ENCODE data around the gene LGR6. TPM values are rescaled to one million over a fixed set of nuclear protein-coding genes. Genes with fewer than 3 reads are reported as not detected.

LGR6 gene
- total and polyA plus RNA-seq, 2 donors (not counting 1 experiment from before 2014, with no cell fraction given), result 0.28 TPM; not detected in 1

GRCh38 chr1:202154766-202155477 is 38.7 kb upstream of the LGR6 start:
- no peak overlapping the region for H3K4me3 Mint-ChIP-seq
- peak; percentile 73 for DNase-seq
- H3K4me1 ChIP-seq (ENCODE audit: control insufficient read depth in 2 of 2, insufficient read depth in 2 of 2, low read length in 2 of 2), result peaks cover 15 to 22% of the 10 kb centered on the region in 2 donors

More at GRCh38 chr1:202154766-202155477, 38.7 kb upstream of the LGR6 start:
- peak overlapping the region in 1 of 2 donors; percentile 16 for H3K27ac ChIP-seq (ENCODE audit: low read length in 2 of 2)
- peaks cover 7% of the 10 kb centered on the region for H4K20me1 ChIP-seq (ENCODE audit: control insufficient read depth, insufficient read depth, low read length, poor library complexity, severe bottlenecking)
- Mint-ChIP-seq H3K27ac (no peak overlapping the region), H3K9me3 (ENCODE audit: insufficient read depth) (no peaks in the 10 kb centered on the region), H3K27me3 (no peaks in the 10 kb centered on the region), H3K4me1 (peaks cover 36% of the 10 kb centered on the region)
- no peak overlapping the region for H3K4me3 ChIP-seq (ENCODE audit: control extremely low read depth in 1 of 5, extremely low read depth in 1 of 5, insufficient read depth in 1 of 5, low read depth in 2 of 5, low read length in 4 of 5)
- peaks cover 12 to 75% of the 10 kb centered on the region in 2 experiments for H3K36me3 ChIP-seq (replicated peaks in 1 of 2; ENCODE audit: control extremely low read depth in 1 of 2, control insufficient read depth in 1 of 2, extremely low read depth in 1 of 2, insufficient read depth in 2 of 2, low read length in 1 of 2)
- WGBS (ENCODE audit: insufficient coverage), result 77% methylated on average over 9 of the region's 11 CpGs
- peak; percentile 80 for ATAC-seq (ENCODE audit: low read depth)
- POLR2A ChIA-PET, result interaction anchor here (0.5 to 1.2 kb wide), 2 partner anchors 10 to 769 kb away, joined by 3 to 4 read pairs; partner anchors contain the start of gene ARL8A
- no peak overlapping the region for H2AFZ ChIP-seq (ENCODE audit: insufficient read depth, low read depth, low read length, poor library complexity, severe bottlenecking)
- no peak overlapping the region for H3K4me2 ChIP-seq (replicated peaks; ENCODE audit: low read depth, low read length, poor library complexity, severe bottlenecking)
- intact Hi-C loops (cut with micrococcal nuclease), result loop anchor here (1.0 kb wide), 2 partner anchors 10 to 160 kb away; no protein-coding TSS in a partner anchor
- peak; percentile 76 for TF ChIP-seq CTCF (IDR thresholded peaks at IDR 0.05)
- no peak for TF ChIP-seq EZH2 (IDR thresholded peaks at IDR 0.05; ENCODE audit: borderline replicate concordance, insufficient read depth, low read depth, low read length, poor library complexity, severe bottlenecking)
- H3K9me3 ChIP-seq (ENCODE audit: control extremely low read depth in 1 of 3, control insufficient read depth in 2 of 3, insufficient read depth in 1 of 3, low read length in 2 of 3), result no peaks in the 10 kb centered on the region
- H3K79me2 ChIP-seq (ENCODE audit: control insufficient read depth, insufficient read depth, low read length), result peaks cover 19% of the 10 kb centered on the region
- no peaks in the 10 kb centered on the region for H3K27me3 ChIP-seq (replicated peaks in 1 of 4; ENCODE audit: control extremely low read depth in 1 of 4, control insufficient read depth in 3 of 4, insufficient read depth in 4 of 4, low read length in 3 of 4)
- CTCF ChIA-PET, result interaction anchor here (0.8 to 5.5 kb wide), 21 partner anchors 8 to 564 kb away, joined by 3 to 37 read pairs (median 5); partner anchors contain the start of genes ARL8A and LGR6
- H3K9ac ChIP-seq (ENCODE audit: low read length), result no peak overlapping the region
